HepG2 (cell line): ENCODE data around the gene BSN. TPM values are rescaled to one million over a fixed set of nuclear protein-coding genes. Genes with fewer than 3 reads are reported as not detected.

Experiments
- ATAC-seq: fragments of 200-7000 bp; cut with Tn5 transposase; 3 replicates; pipeline ENCODE4 v1.9.1; 2020; ENCODE audit warnings: mild to moderate bottlenecking, moderate library complexity
- BruUV-seq: library from RNA; stranded (reverse); fragments of 400-500 nt; replicated peaks from 2 replicates; lab custom pipeline; 2021; lab: Mats Ljungman, UMichigan
- CTCF ChIA-PET: fragments of 300-600 bp; formaldehyde crosslinking; extraction: SDS; loops from one replicate; lab custom pipeline; 2021; ENCODE audit warnings: low total read pairs, inconsistent platforms, low intra/inter-chr PET ratio; lab: Yijun Ruan, JAX
- POLR2A ChIA-PET: fragments of 350-600 bp; sonication (Branson Sonifier 250); formaldehyde crosslinking; loops from one replicate; lab custom pipeline; 2020; ENCODE audit warnings: antibody characterized with exemption, inconsistent platforms; lab: Yijun Ruan, JAX
- DNase-seq: peaks from one replicate; pipeline ENCODE4 v3.0.0-alpha.2; 2015; ENCODE audit warnings: low spot score
- FAIRE-seq: peaks from 3 replicates; lab custom pipeline; 2011; peaks lifted over from hg19 to GRCh38; lab: Jason Lieb, UNC
- H2AFZ ChIP-seq: one replicate; pipeline ENCODE4 v1.6.1; 2011; ENCODE audit warnings: low read length, inconsistent platforms
- H3K27ac ChIP-seq: fragments of 300-600 bp; 3 replicates; pipeline ENCODE4 v1.8.0; 2011; ENCODE audit warnings: mixed run types, mild to moderate bottlenecking, mixed read lengths, low read length, inconsistent platforms; ENCODE audit not compliant: insufficient read depth; ENCODE audit errors: extremely low read length
- H3K27me3 ChIP-seq, 2 experiments: fragments of 200-600 bp in 1 of 2; 2 replicates in 1 of 2; 3 replicates in 1 of 2; pipeline versions ENCODE4 v1.6.0 to v1.8.0; 2011; ENCODE audit warnings: low read length in 2 of 2, mild to moderate bottlenecking in 2 of 2, moderate library complexity in 2 of 2, inconsistent platforms in 1 of 2; ENCODE audit not compliant: insufficient read depth in 2 of 2, control insufficient read depth in 1 of 2
- H3K36me3 ChIP-seq, 2 experiments: fragments of 200-600 bp in 1 of 2; replicated peaks in 1 of 2; 2 replicates in 1 of 2; 3 replicates in 1 of 2; pipeline versions ENCODE4 v1.5.1 to v1.8.0; 2011; ENCODE audit warnings: low read length in 2 of 2, inconsistent platforms in 1 of 2; ENCODE audit not compliant: insufficient read depth in 2 of 2, control insufficient read depth in 1 of 2
- H3K4me1 ChIP-seq: 2 replicates; pipeline ENCODE4 v1.5.1; 2012; ENCODE audit warnings: low read length, inconsistent platforms; ENCODE audit not compliant: insufficient read depth
- H3K4me2 ChIP-seq: 2 replicates; pipeline ENCODE4 v1.6.0; 2011; ENCODE audit warnings: low read depth, low read length, inconsistent platforms
- H3K4me3 ChIP-seq, 3 experiments: fragments of 200-600 bp in 1 of 3; sonication (generic), shearing (Covaris generic) in 1 of 3; replicated peaks in 1 of 3; 2 replicates each; pipeline ENCODE4 v1.5.1; 2011 to 2016; ENCODE audit warnings: low read length in 3 of 3, inconsistent platforms in 2 of 3, low read depth in 2 of 3, mild to moderate bottlenecking in 2 of 3, control low read depth in 1 of 3, mixed read lengths in 1 of 3; ENCODE audit not compliant: insufficient read depth in 1 of 3
- H3K79me2 ChIP-seq: one replicate; pipeline ENCODE4 v1.6.1; 2011; ENCODE audit warnings: low read length, inconsistent platforms; ENCODE audit not compliant: insufficient read depth
- H3K9ac ChIP-seq: 2 replicates; pipeline ENCODE4 v1.6.0; 2011; ENCODE audit warnings: mild to moderate bottlenecking, low read depth, low read length, inconsistent platforms; ENCODE audit not compliant: insufficient read depth
- H3K9me3 ChIP-seq: 2 replicates; pipeline ENCODE4 v1.5.1; 2012; ENCODE audit warnings: mild to moderate bottlenecking, low read length
- H4K20me1 ChIP-seq: 2 replicates; pipeline ENCODE4 v1.6.0; 2011; ENCODE audit warnings: inconsistent platforms, mild to moderate bottlenecking, low read length, moderate library complexity; ENCODE audit not compliant: insufficient read depth
- FOXO4 ChIP-seq: sonication (generic); formaldehyde crosslinking; conservative IDR thresholded peaks from 2 replicates; pipeline ENCODE4 v1.8.1; 2023; ENCODE audit warnings: missing genetic modification reagents
- MAFF ChIP-seq: IDR thresholded peaks from 2 replicates; pipeline ENCODE4 v1.6.1; 2011; ENCODE audit warnings: low read depth, low read length, improper control_type of control experiment
- POLR2AphosphoS5 ChIP-seq: IDR thresholded peaks from 2 replicates; pipeline ENCODE4 v1.6.1; 2012; ENCODE audit warnings: low read depth, low read length
- PRDM15 ChIP-seq: sonication (generic); formaldehyde crosslinking; IDR thresholded peaks from 2 replicates; pipeline ENCODE4 v1.4.0; 2020; ENCODE audit warnings: missing genetic modification reagents
- RBFOX2 ChIP-seq: fragments of 200-400 bp; formaldehyde crosslinking; IDR thresholded peaks from 2 replicates; pipeline ENCODE4 v1.6.1; 2017; ENCODE audit warnings: low read depth, mild to moderate bottlenecking, low read length
- WGBS: methylation state at CpG from one replicate; pipeline ENCODE4 v1.1.6; 2017; ENCODE audit warnings: low lambda C conversion rate; 5-methylcytosine and 5-hydroxymethylcytosine counted together
- in situ Hi-C: cut with HindIII; loops from 2 replicates; pipeline ENCODE4 v1.10.0; 2017; ENCODE audit warnings: low pct_unique_long_range_greater_than_20kb; ENCODE audit not compliant: extremely low pct_ligation_motif_present
- intact Hi-C: fragments of 100-400 bp; cut with micrococcal nuclease; formaldehyde crosslinking; loops from one replicate; pipeline ENCODE4 v1.10.0; 2022; ENCODE audit not compliant: unreplicated experiment
- polyA plus RNA-seq, 8 experiments: library from polyadenylated mRNA; depleted of rRNA in 3 of 8; stranded (reverse) in 7 of 8; unstranded in 1 of 8; fragments of >200 nt; fragmentation: Illumina TruSeq in 4 of 8; extraction: Trizol in 4 of 8; gene quantifications; 2 replicates each; pipeline versions ENCODE4 v1.2.1 to v1.2.3, GENCODE V29; 2011 to 2016; ENCODE audit warnings: low read depth in 4 of 8, missing spikeins in 1 of 8, mixed read lengths in 1 of 8; ENCODE audit not compliant: insufficient read depth in 1 of 8
- total RNA-seq, 5 experiments: library from RNA; depleted of rRNA; stranded (reverse); fragments of >200 nt; fragmentation: Illumina TruSeq; extraction: Trizol; gene quantifications; 2 replicates each; pipeline ENCODE4 v1.2.3, GENCODE V29; 2016; ENCODE audit warnings: low read depth in 1 of 5
- TF ChIP-seq, protein P1 (sequence below): IDR thresholded peaks from 2 replicates; pipeline ENCODE4 v1.6.1; 2016

BSN gene
- total and polyA plus RNA-seq, 2 of the 13 experiments (the other 11 are each of a cell fraction or from before 2014, with no cell fraction given), result 0.42 to 0.86 TPM

GRCh38 chr3:49683162-49683561 is 128.9 kb downstream of the BSN start:
- TSS peak; percentile 8 for BruUV-seq
- ATAC-seq, result no peak
- TF ChIP-seq RBFOX2 (peak; percentile 5; the same call in 1 of the 2 replicates), MAFF (no peak), PRDM15 (CRISPR knock-in tag) (no peak), POLR2AphosphoS5 (no peak), FOXO4 (CRISPR knock-in tag) (no peak)
- TF ChIP-seq, protein P1, sequence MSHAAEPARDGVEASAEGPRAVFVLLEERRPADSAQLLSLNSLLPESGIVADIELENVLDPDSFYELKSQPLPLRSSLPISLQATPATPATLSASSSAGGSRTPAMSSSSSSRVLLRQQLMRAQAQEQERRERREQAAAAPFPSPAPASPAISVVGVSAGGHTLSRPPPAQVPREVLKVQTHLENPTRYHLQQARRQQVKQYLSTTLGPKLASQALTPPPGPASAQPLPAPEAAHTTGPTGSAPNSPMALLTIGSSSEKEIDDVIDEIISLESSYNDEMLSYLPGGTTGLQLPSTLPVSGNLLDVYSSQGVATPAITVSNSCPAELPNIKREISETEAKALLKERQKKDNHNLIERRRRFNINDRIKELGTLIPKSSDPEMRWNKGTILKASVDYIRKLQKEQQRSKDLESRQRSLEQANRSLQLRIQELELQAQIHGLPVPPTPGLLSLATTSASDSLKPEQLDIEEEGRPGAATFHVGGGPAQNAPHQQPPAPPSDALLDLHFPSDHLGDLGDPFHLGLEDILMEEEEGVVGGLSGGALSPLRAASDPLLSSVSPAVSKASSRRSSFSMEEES (CRISPR knock-in tag), result no peak
- Histone ChIP-seq H4K20me1 (peaks cover 3% of the 10 kb centered on the region; the same call in 1 of the 2 replicates), H3K4me2 (no peak overlapping the region), H3K9ac (no peak overlapping the region), H3K4me3 (no peak overlapping the region), H2AFZ (no peak overlapping the region), H3K4me1 (peaks cover 34% of the 10 kb centered on the region), H3K36me3 (peaks cover 35 to 57% of the 10 kb centered on the region in 2 experiments), H3K9me3 (no peaks in the 10 kb centered on the region), H3K27ac (peak overlapping the region; percentile 36), H3K79me2 (peaks cover 11% of the 10 kb centered on the region), H3K27me3 (no peaks in the 10 kb centered on the region; a peak in 1 of 5 replicates)
- ChIA-PET POLR2A (interaction anchor here (1.5 kb wide), 1 partner anchor 143 kb away, joined by 7 read pairs; no protein-coding TSS in a partner anchor), CTCF (no interaction called here)
- no peak for DNase-seq
- intact Hi-C loops, result no loop called here
- 98% methylated on average over 6 of the region's 6 CpGs for WGBS
- in situ Hi-C loops, result no loop called here
- no peak for FAIRE-seq
